HG03095 (cell line): Measurements from ENCODE around the gene BAK1.

ENCODE experiments used
- ATAC-seq: cut with Tn5 transposase; IDR thresholded peaks from one replicate; pipeline ENCODE4 v1.9.1; 2021; ENCODE audit warnings: moderate library complexity; ENCODE audit not compliant: unreplicated experiment

The BAK1 gene

DNA sequence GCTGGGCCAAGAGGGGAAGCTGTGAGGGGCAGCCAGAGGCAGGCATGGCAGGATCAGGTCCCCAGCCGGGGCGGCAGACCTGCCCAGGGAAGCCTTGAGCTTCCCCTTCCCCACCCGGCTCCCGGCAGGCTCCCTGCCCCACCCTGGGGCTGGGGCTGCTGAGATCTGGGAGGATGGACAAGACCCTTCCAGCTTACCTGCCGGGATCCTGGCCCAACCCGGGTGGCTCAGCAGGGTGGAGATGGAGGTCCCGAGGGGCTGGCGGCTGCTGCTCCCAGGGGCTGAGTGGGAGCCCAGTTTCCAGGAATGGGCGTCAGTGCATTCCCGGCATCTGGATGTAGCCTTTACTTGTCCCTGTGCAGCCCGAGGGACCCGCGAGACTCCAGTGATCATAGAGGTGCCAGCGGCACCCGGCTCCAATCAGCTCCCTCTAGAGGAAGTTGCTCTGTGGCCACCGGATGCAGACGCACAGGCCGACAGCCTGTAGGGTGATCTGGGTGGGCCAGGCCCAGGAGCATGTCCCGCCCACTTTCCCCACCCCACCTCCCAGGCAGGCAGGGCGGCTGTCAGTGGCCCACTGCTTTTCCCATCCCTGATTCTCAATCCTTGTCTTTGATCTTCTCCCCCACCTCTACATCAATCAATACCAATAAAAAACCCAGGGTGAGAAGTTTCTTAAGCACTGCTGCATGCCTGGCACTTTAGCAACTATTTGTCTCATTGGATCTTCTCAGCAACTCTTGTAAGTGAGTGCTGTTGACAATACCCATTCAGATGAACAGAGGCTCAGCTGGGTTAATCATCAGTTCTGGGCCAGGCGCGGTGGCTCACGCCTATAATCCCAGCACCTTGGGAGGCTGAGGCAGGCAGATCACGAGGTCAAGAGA lies at the start of gene BAK1:
Gene BAK1 (minus strand): TSS at position 449 of the 887 bp plus-strand sequence. CDS start 2,672 bp downstream, outside the sequence.
- peak; percentile 71 for ATAC-seq

DNA sequence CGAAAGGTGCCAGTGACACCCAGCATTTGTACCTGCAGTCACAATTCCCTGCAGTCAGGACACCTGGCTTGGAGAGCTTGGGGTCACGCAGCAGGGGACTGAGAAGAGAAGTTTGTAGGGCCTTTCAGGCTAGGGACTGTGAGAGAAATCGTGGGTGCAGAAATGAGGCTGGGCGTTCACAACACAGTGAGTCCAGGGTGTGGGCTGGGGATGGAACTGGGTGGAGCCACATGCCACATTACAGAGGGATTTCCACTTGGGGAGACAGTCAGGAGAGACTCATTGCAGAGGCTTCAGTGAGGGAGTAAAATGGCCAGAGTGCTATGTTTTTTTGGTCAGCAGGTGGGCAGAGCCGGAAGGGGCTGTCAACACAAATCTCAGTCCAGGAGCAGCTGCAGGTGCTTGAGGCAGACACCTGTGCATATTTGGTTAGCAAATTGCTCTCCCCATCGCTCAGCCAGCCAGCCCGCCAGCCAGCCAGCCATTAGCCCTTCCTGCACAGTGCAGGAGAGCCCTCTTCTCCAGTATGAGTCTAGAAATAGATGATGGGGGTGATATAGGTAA lies 48.4 kb upstream of the BAK1 start:
- ATAC-seq: no peak

DNA sequence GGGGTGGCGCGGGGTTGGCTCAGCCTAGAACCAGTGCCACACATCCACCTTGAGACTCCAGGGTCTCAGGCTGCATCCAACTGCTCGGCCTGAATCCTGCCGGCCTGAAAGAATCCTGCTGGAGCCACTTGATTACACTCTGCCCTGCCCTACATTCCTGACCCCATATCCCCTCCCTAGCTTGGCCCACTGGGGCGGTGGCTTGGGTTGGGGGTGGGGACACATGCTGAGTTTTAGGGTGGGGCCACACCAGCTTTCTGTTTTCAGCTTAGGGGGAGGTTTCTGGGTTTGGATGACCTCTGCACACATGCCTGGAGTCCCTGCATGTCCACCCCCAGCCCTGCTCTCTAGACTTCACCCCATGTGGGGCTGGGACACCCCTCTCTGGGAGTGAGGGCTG lies 47.8 kb upstream of the BAK1 start:
- no peak for ATAC-seq

DNA sequence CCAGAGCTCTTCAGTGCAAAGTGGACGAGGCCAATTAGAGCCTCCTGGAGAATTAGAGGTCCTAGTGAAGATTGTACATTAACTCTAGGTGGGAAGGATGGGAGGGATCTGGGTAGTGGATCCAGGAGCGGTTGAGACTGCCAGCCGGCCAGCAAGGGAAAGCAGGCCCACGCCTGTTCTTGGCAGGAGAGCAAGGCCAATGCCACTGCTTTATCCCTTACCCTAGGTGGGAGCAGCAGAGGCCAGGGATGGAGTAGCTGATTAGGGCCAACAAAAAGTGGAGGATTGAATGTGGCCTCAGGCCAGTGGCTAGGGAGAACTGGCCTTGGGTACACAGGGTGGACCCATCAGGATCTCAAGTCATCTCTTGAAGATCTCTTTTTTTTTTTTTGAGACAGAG lies 44.8 kb upstream of the BAK1 start:
- no peak for ATAC-seq

DNA sequence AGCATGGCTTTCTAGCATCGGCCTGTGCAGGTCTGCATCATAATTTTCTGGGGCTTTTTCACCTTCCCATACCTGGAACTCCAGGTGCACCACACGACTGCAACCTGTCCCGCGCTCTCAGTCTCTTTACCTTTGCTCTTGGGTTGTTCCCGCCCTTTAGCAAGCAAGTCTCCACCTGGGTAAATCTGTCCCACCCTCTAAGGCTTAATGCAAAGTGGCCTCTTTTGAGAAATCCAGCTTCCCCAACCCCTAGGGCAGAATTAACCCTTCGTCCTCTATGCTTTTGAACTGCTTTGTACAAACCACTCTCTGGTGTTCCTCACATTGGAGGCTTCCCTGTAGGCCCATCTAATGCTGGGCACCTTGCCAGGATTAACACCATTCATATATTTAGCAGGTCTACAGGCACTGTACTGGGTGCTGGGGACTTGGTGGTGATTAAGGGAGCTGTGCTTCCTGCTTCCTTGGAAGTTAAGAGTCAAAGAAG lies 43.9 kb upstream of the BAK1 start:
- ATAC-seq: no peak

DNA sequence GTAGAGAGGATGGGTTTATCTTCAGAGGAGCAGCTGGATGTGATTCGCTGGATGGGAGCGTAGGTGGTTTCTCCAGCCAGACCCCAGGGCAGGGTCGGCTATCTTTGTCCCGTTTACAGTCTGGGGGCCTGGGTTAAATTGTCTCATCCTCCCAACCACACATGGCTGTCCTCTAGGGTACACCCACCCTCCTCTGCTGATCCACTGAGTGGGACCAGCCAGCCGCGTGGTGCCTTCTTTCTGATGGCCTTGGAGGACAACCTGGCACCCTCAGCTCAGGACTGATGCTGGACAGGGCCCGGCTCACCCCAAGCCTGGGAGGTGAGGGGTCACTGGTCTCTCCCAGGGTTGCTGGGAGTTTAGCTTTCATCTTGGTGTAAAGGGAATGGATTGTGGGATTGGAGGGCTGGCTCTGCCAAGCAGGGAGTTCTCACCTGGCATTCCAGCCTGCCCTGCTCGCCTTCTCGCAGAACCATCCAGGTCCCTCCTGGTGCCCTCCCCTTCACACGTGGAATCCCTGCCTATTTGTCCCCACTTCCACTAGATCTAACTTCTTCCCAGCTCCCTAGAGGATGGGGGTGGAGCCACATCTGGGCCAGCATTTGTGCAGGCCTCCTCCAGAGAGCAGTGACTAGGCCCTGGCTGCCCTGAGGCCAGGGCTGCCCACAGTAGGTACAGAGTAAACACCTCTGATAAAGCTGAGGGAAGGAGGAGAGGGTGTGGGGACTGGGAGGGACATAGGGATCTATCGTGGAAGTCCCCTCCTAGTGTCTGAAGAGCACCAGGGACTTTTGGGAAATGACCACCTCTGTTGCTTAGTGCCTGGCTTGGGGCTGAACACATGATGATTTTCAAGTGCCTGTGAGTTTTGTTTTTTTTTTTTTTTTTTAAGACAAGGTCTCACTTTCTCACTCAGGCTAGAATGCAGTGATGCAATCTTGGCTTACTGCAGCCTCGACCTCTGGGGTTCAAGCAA lies 42.7 kb upstream of the BAK1 start:
- ATAC-seq: no peak

DNA sequence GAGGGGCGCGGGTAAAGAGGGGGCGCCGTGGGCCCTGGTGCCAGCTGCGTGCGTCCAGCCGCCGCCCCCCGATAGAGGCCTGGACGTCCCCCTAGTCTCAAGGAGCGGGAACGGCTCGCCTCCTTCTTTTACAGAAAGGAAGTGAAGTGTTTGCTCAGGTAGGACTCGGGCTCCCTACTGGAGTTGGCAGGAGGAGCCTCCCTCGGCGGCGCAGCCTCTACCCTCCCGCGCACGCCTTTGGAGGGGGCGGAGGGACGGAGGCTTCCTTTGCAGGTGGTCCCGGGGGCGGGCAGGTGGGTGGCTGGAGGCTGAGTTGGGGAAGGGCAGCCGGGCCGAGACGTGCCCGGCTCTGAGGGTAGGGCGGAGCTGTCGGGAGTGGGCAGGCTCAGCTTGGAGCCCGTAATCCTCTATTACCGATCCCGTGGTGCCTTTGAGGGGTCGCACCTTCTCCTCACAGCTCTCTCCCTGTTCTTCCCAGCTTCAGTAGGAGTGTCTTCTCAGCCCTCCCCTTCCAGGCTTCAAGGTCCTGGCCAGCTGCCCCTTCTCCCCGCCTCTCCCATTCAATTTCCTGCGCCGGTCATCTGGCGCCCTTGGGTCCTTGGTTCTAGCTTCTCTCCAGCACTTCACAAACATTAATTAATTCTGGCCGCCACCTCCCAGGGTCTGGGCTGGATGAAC lies 41.8 kb upstream of the BAK1 start:
- peak; percentile 31 for ATAC-seq

DNA sequence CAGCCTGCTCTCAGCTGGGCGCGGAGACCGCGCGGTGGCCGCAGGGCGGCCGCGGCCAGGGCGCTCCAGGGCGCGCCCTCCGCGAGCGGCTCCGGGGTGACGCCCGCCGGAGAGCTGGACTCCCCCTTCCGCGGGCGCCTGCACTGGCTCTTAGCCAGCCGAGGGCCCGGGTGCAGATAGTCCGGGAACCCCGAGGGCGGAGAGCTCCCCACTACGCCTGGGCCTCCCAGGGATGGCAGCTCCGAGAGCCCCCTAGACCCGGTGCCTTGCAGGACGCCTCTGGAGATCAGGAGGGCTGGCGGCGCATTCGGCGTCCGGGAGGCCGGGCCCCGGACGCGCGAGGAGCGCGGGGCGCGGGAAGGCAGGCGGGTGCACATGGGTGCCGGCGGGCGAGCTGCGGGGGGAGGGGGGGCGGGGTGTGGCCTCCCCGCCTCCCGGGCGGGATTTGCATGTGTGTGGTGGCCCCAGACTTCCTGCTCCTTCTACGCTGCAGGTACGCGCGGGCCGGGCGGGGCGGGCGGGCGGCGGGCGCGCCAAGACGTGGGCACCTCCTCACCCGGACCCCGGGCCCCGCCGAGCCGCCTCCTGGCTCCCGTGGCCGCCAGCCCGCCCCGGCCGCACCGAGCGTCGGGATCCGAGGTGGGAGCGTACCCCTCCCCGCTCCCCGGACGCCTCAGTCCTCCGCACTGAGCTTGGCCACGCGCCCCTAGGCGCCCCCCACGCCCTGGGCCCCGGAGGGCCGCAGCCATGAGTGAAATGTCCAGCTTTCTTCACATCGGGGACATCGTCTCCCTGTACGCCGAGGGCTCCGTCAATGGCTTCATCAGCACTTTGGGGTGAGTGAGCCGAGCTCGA lies 41.0 kb upstream of the BAK1 start, which contains the start of gene ITPR3:
Gene ITPR3 (plus strand): TSS at position 467 of the 855 bp plus-strand sequence. CDS start 281 bp downstream, at position 748.
- peak; percentile 56 for ATAC-seq

DNA sequence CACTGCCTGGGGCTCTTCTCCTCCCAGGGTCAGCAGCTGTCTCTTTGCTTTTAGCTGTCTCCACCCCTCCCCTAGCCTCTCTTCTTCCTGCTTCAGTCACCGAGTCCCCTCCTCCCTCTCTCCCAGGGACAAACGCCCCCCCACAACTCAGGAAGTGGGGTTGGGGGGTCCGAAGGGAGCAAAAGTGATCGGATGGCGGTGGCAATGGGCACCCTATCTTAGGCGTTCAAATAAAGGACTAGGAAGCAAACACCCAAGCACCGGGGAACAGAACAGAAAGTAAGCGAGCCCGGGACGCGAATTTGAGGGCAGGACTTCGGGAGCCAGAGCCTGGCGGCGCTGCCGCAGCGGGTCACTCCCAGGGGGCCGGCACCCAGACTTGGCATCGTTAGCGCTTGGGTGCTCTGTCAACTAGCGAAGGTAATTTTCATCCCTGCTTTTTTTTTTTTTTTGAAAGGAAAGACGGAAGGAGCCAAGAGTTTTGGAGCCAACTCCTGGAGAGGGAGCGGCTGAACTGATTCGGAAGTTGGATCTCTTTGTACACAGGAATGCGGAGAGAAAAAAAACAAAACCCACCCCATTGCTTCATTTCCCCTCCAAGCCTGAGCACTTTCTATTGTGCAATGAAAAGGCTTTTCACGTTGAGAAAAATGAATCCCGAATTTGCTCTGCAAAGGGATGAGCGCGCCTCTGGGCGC lies 40.2 kb upstream of the BAK1 start:
- no peak for ATAC-seq

DNA sequence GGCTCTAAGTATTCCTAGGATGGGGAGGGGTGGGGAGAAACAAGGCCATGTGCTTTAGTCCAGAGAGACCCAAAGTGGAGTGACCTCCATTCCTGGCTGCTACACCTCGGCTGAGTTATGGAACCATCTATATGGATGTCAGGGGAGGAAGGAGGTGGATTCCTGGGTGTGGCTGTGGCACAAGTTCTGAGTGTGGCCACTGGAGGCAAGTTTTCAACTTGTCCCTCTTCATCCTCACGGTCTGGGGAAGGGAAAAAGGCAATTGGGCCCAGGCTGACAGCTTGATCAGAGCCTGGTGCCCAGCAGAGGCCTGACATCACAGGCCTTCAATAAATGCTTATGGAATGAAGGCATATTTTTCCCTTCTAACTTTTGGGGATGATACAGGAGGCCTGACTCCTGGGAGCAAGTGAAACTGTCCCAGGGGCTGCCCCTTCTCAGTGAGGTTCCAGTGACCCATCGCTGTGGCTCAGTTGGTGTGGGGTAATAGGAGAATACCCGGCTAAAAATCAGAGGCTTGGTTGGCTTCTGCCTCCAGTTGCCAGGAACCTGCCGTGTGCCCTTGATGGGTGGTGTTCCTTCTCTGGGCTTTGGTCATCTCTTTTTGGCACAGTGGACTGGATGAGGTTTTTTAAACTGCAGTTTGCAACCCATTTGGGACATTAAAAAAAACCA lies 39.2 kb upstream of the BAK1 start:
- no peak for ATAC-seq

DNA sequence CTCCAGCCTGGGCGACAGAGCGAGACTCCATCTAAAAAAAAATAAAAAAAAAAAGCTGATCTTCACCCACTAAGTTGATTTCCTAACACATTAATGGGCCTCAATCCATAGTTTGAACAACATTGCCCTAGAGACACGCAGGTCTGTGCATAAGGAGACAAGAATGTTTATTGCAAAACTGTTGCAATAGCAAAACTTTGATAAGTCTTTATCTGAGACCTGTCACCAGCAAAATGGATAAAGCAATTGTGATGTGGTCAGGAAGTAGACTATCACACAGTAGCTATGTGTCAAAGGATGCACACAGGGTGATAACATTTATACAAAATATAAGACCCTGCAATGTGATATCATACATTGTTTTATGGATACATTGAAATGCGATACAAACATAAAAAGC lies 36.8 kb upstream of the BAK1 start:
- ATAC-seq: no peak

DNA sequence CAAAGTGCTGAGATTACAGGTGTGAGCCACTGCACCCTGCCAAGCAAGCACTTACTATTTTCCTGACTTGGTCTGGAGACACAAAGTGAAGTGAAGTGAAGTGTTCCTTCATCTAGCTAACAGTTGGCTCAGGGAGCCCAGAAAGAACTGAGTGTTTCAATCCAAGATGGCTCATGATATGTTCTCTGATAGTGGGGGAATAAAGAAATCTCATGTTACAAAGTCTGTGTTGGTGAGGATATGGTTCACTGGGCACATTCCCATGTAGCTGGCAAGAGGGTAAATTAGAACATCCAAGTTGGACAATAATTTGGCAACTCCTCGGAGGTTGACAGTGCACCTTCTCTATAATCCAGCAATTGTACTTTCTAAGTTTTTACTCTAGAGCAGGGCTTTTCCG lies 36.0 kb upstream of the BAK1 start:
- no peak for ATAC-seq

DNA sequence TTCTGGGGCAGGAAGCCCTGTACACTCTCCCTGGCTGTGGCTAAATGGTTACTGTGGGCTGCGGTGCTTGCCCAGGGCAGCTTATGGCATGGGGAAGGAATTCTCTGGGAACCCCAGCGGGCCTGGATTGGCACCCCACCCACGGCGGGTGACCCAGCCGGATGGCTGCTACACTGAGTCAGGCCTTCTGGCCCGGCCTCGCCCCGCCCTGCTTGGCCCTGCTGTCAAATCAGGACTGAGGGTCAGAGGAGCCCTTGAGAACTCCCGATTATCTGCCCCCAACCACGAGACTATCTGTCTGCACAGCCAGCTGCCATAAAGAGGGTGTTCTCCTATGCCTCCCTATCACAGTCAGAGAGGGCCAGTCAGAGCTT lies 33.7 kb upstream of the BAK1 start:
- ATAC-seq: no peak

DNA sequence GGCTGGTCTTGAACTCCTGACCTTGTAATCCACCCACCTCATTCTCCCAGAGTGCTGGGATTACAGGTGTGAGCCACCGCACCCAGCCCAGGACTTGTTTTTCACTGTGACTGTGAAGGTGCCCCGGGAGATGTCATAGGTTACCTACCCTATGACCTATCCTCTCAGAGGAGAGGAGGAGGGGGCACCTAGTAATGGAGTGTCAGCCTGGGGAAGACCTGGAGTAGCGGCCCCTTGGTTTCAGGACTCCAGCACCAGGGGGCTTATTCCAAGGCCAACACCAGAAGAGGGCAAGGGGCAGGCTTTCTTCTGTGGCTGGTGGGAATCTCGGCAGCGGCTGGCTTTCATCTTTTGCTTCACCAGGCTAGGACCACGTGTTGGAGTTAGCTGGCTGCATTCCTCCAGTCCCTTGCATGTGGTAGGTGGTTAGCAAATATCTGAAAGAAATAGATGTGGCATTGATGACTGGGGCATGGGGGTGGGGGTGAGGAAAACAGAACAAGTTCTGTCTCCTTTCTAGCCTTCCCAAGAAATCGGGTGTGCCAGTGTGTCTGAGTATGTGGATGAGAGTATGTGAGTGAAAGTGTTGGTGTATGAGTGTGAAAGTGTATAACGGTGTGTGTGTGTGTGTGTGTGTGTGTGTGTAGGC lies 33.2 kb upstream of the BAK1 start:
- no peak for ATAC-seq

DNA sequence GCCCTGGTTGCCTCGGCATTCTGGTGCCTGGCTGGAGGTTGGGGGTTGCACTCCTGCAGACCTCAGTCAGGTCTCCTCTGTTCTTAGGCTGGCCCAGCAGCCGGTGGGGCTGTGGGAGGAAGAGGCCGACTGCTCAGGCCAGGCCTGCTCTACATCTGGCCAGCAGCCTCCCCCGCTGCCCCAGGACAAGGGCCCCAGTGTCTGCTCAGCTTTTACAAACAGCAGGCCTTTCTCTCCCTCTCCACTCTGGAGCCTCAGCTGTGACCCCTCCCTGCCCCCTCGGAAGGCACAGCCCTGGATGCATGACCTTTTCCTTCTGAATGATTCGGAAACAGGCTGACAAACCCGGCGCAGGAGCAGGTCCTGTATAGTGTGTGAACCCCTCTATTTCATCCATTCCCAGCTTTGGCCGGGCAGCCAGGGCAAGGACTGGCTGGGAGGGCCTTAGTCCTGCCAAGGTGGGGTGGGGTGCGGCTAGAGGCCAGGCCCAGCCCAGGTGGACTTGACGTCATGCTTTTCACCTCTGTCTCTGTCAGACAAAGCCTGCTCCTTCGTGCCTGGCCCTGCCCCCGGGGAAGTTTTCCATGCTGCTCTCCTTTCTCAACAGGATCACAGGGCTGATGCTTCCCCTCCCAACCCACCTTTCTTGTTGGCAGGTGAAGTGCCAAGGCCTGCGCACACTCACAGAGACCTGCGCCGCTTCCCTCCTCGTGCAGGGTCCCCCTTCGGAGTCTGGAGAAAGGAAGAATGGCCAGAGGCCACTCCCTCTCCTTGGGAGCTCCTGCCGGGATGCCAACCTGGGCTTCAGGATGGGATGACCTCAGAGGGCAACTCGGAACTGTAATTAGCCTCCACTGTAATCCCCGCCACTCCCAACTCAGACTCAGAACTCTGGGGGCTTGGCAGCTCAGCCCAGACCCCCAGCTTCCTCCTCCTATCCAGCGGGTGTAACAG lies 31.0 kb upstream of the BAK1 start:
- ATAC-seq: no peak

DNA sequence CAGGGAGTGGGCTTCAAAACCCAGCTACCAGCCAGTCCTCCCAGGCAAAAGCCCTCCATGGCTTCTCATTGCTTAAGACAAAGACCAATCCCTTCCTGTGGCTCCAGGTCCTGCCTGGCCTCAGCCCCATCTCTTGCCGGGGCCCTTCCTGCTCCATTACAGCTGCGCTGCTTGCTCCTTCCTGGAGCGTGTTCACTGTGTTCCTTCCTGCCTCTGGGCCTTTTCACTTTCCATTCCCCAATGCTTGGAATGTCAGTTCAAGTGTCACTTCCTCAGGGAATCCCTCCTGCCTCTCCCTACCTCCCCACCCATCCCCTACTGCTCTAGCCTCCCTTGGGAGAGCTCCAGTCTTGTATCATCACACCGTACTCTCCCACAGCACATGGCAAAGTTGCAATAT lies 30.0 kb upstream of the BAK1 start:
- no peak for ATAC-seq

DNA sequence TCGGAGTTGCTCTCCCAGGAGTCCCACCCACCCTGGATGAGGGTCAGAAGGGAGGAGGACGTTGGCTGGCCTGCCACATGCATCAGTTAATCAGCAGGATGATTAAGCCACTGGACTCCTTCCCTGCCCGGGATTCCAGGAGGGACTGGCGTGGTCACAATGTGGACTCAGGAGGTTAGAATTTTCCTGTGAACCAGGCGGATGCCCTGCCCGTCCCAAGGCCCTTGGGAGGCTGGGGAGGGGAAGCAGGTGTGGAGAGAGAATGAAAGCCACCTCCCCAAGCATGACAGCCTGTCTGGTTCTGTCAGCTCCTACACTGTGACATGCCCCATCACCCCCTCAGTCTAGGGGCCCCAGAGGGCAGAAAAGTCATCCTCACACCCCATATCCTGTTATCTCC lies 29.5 kb upstream of the BAK1 start:
- no peak for ATAC-seq
